ENCODE data around the gene CXCR4.

GRCh38 chr2:136151021-136151971, 33.3 kb upstream of the CXCR4 start:
- TF ChIP-seq CTCF (conservative IDR thresholded peaks at IDR 0.05; ENCODE audit: low read depth, low read length), result no peak
- no peak for TF ChIP-seq POLR2A (IDR thresholded peaks at IDR 0.05; ENCODE audit: low read depth, low read length)
- TF ChIP-seq FOS (IDR thresholded peaks at IDR 0.05; ENCODE audit: low read depth, low read length), result no peak
- no peak for TF ChIP-seq CEBPB (IDR thresholded peaks at IDR 0.05; ENCODE audit: low read depth, low read length)
- TF ChIP-seq RCOR1 (IDR thresholded peaks at IDR 0.05; ENCODE audit: insufficient replicate concordance, low read length), result no peak
- TF ChIP-seq, protein P1, sequence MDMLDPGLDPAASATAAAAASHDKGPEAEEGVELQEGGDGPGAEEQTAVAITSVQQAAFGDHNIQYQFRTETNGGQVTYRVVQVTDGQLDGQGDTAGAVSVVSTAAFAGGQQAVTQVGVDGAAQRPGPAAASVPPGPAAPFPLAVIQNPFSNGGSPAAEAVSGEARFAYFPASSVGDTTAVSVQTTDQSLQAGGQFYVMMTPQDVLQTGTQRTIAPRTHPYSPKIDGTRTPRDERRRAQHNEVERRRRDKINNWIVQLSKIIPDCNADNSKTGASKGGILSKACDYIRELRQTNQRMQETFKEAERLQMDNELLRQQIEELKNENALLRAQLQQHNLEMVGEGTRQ (IDR thresholded peaks at IDR 0.05; ENCODE audit: low read depth, low read length), result no peak
- TF ChIP-seq SMC3 (IDR thresholded peaks at IDR 0.05; ENCODE audit: low read depth, low read length), result no peak
- no peak for TF ChIP-seq MXI1 (IDR thresholded peaks at IDR 0.05; ENCODE audit: borderline replicate concordance, low read depth, low read length)
